ENCODE data around the gene DGUOK. TPM values are rescaled to one million over a fixed set of nuclear protein-coding genes. Genes with fewer than 3 reads are reported as not detected.

The DGUOK gene
- total RNA-seq, 2 donors from 2014 or later: 61.1 to 85.2 TPM

DNA sequence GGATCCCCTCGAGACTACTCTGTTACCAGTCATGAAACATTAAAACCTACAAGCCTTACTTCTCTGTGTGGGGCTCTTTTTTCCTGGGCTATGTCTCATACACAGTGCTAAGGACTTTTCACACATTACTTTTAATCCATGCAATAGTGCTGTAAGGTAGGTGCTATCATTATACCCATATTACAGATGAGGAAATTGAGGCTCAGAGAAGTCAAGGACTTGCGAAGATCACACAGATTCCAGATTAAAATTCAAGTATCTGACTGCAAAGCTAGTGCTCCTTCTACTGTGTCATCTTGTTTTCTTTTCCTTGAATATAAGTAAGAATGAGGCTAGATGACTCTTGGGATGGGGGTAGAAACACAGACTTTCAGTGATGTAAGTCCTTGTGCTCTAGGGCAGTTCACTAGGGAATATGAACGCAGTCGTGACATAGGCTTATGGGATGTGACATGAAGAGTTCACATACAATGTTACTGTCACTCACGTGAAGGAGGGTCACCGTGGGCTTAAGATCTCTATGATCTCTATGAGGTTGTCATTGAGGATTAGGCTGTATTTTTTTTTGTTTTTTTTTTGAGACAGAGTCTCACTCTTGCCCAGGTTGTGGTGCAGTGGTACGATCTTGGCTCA is 7.0 kb upstream of the DGUOK start:
- TF ChIP-seq, protein P1, sequence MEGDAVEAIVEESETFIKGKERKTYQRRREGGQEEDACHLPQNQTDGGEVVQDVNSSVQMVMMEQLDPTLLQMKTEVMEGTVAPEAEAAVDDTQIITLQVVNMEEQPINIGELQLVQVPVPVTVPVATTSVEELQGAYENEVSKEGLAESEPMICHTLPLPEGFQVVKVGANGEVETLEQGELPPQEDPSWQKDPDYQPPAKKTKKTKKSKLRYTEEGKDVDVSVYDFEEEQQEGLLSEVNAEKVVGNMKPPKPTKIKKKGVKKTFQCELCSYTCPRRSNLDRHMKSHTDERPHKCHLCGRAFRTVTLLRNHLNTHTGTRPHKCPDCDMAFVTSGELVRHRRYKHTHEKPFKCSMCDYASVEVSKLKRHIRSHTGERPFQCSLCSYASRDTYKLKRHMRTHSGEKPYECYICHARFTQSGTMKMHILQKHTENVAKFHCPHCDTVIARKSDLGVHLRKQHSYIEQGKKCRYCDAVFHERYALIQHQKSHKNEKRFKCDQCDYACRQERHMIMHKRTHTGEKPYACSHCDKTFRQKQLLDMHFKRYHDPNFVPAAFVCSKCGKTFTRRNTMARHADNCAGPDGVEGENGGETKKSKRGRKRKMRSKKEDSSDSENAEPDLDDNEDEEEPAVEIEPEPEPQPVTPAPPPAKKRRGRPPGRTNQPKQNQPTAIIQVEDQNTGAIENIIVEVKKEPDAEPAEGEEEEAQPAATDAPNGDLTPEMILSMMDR (conservative IDR thresholded peaks at IDR 0.05): no peak
- DNase-seq: peak; percentile 4
- no peak overlapping the region for H3K27ac ChIP-seq (ENCODE audit: low read depth, low read length)
- no peaks in the 10 kb centered on the region for H3K9me3 ChIP-seq (ENCODE audit: control insufficient read depth, low read length)
- H3K36me3 Mint-ChIP-seq (ENCODE audit: low read depth): no peaks in the 10 kb centered on the region
- H3K4me1 ChIP-seq (ENCODE audit: control insufficient read depth, insufficient read depth, low read length): no peaks in the 10 kb centered on the region
- H3K27ac Mint-ChIP-seq: no peak overlapping the region
- 95 to 100% methylated on average over 4 to 7 of the region's 7 CpGs for WGBS, 2 experiments (ENCODE audit: insufficient coverage in 1 of 2, insufficient read length in 1 of 2)
- H3K4me3 ChIP-seq (ENCODE audit: low read length): no peak overlapping the region
- H3K9ac ChIP-seq (ENCODE audit: extremely low read depth, low read length, poor library complexity, severe bottlenecking): no peak overlapping the region
- peaks cover 9% of the 10 kb centered on the region for H3K27me3 ChIP-seq (ENCODE audit: control insufficient read depth, insufficient read depth, low read length, poor library complexity, severe bottlenecking)
- H3K27me3 Mint-ChIP-seq (ENCODE audit: insufficient read depth): peaks cover 30% of the 10 kb centered on the region
- H3K9me3 Mint-ChIP-seq: no peaks in the 10 kb centered on the region
- no peak overlapping the region for H3K4me3 Mint-ChIP-seq
- no peaks in the 10 kb centered on the region for H3K36me3 ChIP-seq (ENCODE audit: control insufficient read depth, insufficient read depth, low read length)
- H3K4me1 Mint-ChIP-seq: peaks cover 4% of the 10 kb centered on the region

DNA sequence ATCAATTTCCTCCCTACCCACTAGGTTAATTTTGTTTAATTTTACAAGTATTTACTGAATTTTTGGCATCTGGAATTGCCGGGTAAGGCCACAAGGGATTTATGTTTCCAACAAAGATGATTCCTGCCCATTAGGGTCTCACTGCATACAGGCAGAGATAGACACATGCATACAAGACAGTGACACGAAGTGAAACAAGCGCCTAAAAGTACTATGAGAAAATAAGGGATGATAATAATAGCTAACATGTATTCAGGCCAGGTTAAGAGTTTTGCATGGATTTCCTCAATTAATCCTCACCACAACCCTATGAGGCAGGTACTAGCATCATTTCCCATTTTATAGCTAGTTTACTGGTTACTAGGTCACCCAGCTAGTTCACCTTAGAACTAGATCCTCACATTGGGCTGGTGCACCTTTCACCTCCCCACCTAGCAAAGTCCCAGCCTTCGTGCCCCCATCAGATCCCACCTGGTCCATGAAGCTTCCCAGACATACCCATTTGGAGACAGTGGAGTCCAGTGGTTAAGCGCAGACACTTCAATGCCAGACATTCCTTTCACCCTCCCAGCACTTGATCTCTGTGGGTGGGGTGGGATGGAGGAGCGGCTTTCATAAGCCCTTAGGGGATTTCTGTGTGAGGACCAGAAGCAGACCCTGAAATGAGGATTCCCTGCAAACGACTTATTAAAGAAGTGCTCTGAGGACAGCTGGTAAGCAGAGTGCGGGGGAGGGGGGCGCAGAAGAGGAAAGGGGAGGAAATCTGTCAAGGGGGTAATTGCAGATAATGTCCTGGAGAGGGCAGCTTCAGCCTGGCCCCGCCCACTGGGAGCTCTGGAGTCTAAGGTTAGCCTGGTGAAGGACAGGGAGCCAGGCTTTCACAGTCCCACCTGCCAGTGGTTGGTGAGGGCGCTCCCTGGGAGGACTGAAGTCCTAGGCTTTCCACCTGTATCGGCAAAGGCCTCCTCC is 5.8 kb upstream of the DGUOK start:
- no peak overlapping the region for H3K27ac Mint-ChIP-seq
- Histone ChIP-seq H3K27ac (ENCODE audit: low read depth, low read length) (no peak overlapping the region), H3K4me1 (ENCODE audit: control insufficient read depth, insufficient read depth, low read length) (no peaks in the 10 kb centered on the region), H3K36me3 (ENCODE audit: control insufficient read depth, insufficient read depth, low read length) (no peaks in the 10 kb centered on the region), H3K9ac (ENCODE audit: extremely low read depth, low read length, poor library complexity, severe bottlenecking) (no peak overlapping the region), H3K4me3 (ENCODE audit: low read length) (no peak overlapping the region), H3K27me3 (ENCODE audit: control insufficient read depth, insufficient read depth, low read length, poor library complexity, severe bottlenecking) (peaks cover 9% of the 10 kb centered on the region), H3K9me3 (ENCODE audit: control insufficient read depth, low read length) (no peaks in the 10 kb centered on the region)
- no peaks in the 10 kb centered on the region for H3K9me3 Mint-ChIP-seq
- DNase-seq: peak; percentile 92
- H3K4me3 Mint-ChIP-seq: no peak overlapping the region
- peaks cover 4% of the 10 kb centered on the region for H3K4me1 Mint-ChIP-seq
- TF ChIP-seq, protein P1 (conservative IDR thresholded peaks at IDR 0.05): peak; percentile 73
- no peaks in the 10 kb centered on the region for H3K36me3 Mint-ChIP-seq (ENCODE audit: low read depth)
- WGBS, 2 experiments (ENCODE audit: insufficient coverage in 1 of 2, insufficient read length in 1 of 2): 58 to 80% methylated on average over 1 to 12 of the region's 12 CpGs
- H3K27me3 Mint-ChIP-seq (ENCODE audit: insufficient read depth): peaks cover 28% of the 10 kb centered on the region

DNA sequence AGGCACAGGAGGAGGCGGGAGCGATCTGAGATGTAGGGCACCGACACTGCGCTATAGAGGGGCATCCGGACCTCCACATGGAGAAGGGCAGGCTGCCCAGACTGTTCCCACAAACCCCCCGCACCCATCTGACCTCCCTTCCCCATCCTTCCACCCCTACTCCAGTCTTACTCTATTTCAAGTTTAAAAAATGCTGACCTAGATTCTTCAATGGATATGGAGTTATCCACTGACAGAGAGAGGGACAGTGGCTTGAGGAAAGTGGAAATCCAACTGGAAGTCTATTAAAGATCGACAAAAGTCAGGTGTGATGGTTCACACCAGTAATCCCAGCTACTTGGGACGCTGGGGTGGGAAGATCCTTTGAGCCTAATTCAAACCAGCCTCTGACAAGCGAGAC is 5.1 kb upstream of the DGUOK start:
- no peaks in the 10 kb centered on the region for H3K36me3 Mint-ChIP-seq (ENCODE audit: low read depth)
- H3K9me3 ChIP-seq (ENCODE audit: control insufficient read depth, low read length): no peaks in the 10 kb centered on the region
- no peak overlapping the region for H3K4me3 ChIP-seq (ENCODE audit: low read length)
- peaks cover 7% of the 10 kb centered on the region for H3K4me1 Mint-ChIP-seq
- no peaks in the 10 kb centered on the region for H3K36me3 ChIP-seq (ENCODE audit: control insufficient read depth, insufficient read depth, low read length)
- H3K27me3 ChIP-seq (ENCODE audit: control insufficient read depth, insufficient read depth, low read length, poor library complexity, severe bottlenecking): peaks cover 9% of the 10 kb centered on the region
- TF ChIP-seq, protein P1 (conservative IDR thresholded peaks at IDR 0.05): no peak
- no peak overlapping the region for H3K27ac ChIP-seq (ENCODE audit: low read depth, low read length)
- DNase-seq: no peak
- no peak overlapping the region for H3K9ac ChIP-seq (ENCODE audit: extremely low read depth, low read length, poor library complexity, severe bottlenecking)
- H3K27ac Mint-ChIP-seq: no peak overlapping the region
- H3K4me3 Mint-ChIP-seq: no peak overlapping the region
- H3K9me3 Mint-ChIP-seq: no peaks in the 10 kb centered on the region
- H3K4me1 ChIP-seq (ENCODE audit: control insufficient read depth, insufficient read depth, low read length): no peaks in the 10 kb centered on the region
- peaks cover 25% of the 10 kb centered on the region for H3K27me3 Mint-ChIP-seq (ENCODE audit: insufficient read depth)
- 90 to 97% methylated on average over 2 to 9 of the region's 9 CpGs for WGBS, 2 experiments (ENCODE audit: insufficient coverage in 1 of 2, insufficient read length in 1 of 2)

Data from endodermal cell (in vitro differentiated cells).